Gastrocnemius medialis (tissue), 4 donors: ENCODE data around the gene PANK4. TPM values are rescaled to one million over a fixed set of nuclear protein-coding genes. Genes with fewer than 3 reads are reported as not detected.

Experiments
- ATAC-seq, 2 donors: fragments of 150-250 bp; one replicate each; pipeline ENCODE4 v1.9.1; 2016
- DNase-seq, 2 donors: peaks; one replicate each; pipeline ENCODE4 v3.0.0-alpha.2; 2019
- H3K27ac ChIP-seq, 4 donors: fragments of 200-600 bp; sonication (generic); 1 replicate in 1 of 4; 2 replicates in 3 of 4; pipeline ENCODE4 v1.5.1; 2016 to 2018; ENCODE audit warnings: mild to moderate bottlenecking in 2 of 4, moderate library complexity in 1 of 4
- H3K27me3 ChIP-seq, 3 donors: fragments of 200-600 bp; sonication (generic) in 2 of 3; 1 replicate in 1 of 3; 2 replicates in 2 of 3; pipeline versions ENCODE4 v1.5.1 to v1.6.0; 2016 to 2019; ENCODE audit warnings: mild to moderate bottlenecking in 1 of 3, moderate library complexity in 1 of 3
- H3K36me3 ChIP-seq, 2 donors: fragments of 200-600 bp; sonication (generic) in 1 of 2; one replicate each; pipeline ENCODE4 v1.5.1; 2017 to 2018
- H3K4me1 ChIP-seq, 2 donors: fragments of 200-600 bp; sonication (generic) in 1 of 2; one replicate each; pipeline ENCODE4 v1.5.1; 2016 to 2017; ENCODE audit warnings: mild to moderate bottlenecking in 2 of 2
- H3K4me3 ChIP-seq, 4 donors: fragments of 200-600 bp; sonication (generic) in 3 of 4; 1 replicate in 1 of 4; 2 replicates in 3 of 4; pipeline ENCODE4 v1.5.1; 2016 to 2019; ENCODE audit warnings: mild to moderate bottlenecking in 2 of 4
- H3K9me3 ChIP-seq, 3 donors: fragments of 200-600 bp; sonication (generic) in 2 of 3; 1 replicate in 1 of 3; 2 replicates in 2 of 3; pipeline ENCODE4 v1.5.1; 2016 to 2019
- POLR2A ChIP-seq, 2 donors: fragments of 450-650 bp; IDR thresholded peaks; one replicate each; pipeline ENCODE4 v1.6.1; 2017; ENCODE audit warnings: antibody characterized with exemption in 2 of 2, mild to moderate bottlenecking in 2 of 2, moderate library complexity in 2 of 2
- in situ Hi-C, 4 donors: fragments of 200-750 bp; cut with MboI; loops; one replicate each; pipeline versions ENCODE4 v1.15.0 to v1.8.0; 2017; ENCODE audit warnings: low sequenced_read_pairs in 4 of 4
- intact Hi-C: fragments of 100-400 bp; cut with DNase I; formaldehyde crosslinking; loops from one replicate; pipeline ENCODE4 v1.15.1; 2023; ENCODE audit warnings: low total_unique reads
- total RNA-seq, 4 donors: library from RNA; depleted of rRNA; stranded (reverse); fragments of >200 nt; gene quantifications; one replicate each; pipeline versions ENCODE4 v1.1.0 to v1.2.3, GENCODE V29; 2016
- TF ChIP-seq, protein P1 (sequence below), 5 experiments: fragments of 450-650 bp in 3 of 5; fragments of 200-600 bp in 2 of 5; sonication (generic) in 2 of 5; IDR thresholded peaks in 4 of 5; conservative IDR thresholded peaks in 1 of 5; 1 replicate in 4 of 5; 2 replicates in 1 of 5; pipeline ENCODE4 v1.5.1; 2016 to 2019; ENCODE audit warnings: antibody characterized with exemption in 5 of 5, mild to moderate bottlenecking in 3 of 5, moderate library complexity in 3 of 5

The PANK4 gene
- total RNA-seq, 4 donors from 2014 or later = 27.5 to 54.2 (median 38.5) TPM

DNA sequence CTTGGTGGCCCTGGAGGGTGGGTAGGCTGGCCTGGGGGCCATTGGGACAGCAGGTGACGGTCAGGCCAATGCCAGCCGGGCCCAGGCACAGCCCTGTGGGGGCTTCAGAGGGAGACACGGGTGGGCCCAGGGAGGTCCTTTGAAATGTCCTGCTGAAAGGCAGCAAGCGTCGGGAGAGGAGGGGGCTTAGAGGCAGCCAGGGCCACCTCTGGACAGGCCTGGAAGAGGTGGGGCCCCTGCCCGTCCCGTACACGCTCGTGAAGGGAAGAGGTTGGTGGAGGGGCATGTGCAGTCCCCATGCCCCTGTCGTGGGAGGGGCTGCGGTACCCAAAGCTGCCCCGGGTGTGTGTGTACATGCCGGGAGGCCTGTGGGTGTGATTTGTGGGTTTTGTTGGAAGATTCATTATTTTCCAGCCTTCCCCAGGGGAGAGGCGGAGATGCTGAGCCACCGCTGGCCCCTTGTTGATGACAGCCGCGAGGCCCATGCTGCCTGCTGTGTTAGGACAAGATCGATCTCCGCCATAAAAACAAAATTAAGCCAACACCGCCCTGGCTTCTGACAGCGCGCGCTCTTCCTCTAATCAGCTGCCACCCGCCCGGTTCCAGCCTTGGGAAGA is 53.7 kb downstream of the PANK4 start:
- no peaks in the 10 kb centered on the region for H3K9me3 ChIP-seq
- no peaks in the 10 kb centered on the region for H3K4me1 ChIP-seq
- DNase-seq = no peak
- H3K36me3 ChIP-seq = no peaks in the 10 kb centered on the region
- H3K27me3 ChIP-seq = peaks cover 17 to 19% (median 18%) of the 10 kb centered on the region in 3 donors
- intact Hi-C loops = no loop called here
- in situ Hi-C loops = no loop called here
- no peak overlapping the region for H3K4me3 ChIP-seq
- ATAC-seq = no peak
- TF ChIP-seq, protein P1, sequence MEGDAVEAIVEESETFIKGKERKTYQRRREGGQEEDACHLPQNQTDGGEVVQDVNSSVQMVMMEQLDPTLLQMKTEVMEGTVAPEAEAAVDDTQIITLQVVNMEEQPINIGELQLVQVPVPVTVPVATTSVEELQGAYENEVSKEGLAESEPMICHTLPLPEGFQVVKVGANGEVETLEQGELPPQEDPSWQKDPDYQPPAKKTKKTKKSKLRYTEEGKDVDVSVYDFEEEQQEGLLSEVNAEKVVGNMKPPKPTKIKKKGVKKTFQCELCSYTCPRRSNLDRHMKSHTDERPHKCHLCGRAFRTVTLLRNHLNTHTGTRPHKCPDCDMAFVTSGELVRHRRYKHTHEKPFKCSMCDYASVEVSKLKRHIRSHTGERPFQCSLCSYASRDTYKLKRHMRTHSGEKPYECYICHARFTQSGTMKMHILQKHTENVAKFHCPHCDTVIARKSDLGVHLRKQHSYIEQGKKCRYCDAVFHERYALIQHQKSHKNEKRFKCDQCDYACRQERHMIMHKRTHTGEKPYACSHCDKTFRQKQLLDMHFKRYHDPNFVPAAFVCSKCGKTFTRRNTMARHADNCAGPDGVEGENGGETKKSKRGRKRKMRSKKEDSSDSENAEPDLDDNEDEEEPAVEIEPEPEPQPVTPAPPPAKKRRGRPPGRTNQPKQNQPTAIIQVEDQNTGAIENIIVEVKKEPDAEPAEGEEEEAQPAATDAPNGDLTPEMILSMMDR (IDR thresholded peaks at IDR 0.05 in 4 of 5, conservative IDR thresholded peaks at IDR 0.05 in 1 of 5) = no peak
- no peak for TF ChIP-seq POLR2A (IDR thresholded peaks at IDR 0.05)
- no peak overlapping the region for H3K27ac ChIP-seq

DNA sequence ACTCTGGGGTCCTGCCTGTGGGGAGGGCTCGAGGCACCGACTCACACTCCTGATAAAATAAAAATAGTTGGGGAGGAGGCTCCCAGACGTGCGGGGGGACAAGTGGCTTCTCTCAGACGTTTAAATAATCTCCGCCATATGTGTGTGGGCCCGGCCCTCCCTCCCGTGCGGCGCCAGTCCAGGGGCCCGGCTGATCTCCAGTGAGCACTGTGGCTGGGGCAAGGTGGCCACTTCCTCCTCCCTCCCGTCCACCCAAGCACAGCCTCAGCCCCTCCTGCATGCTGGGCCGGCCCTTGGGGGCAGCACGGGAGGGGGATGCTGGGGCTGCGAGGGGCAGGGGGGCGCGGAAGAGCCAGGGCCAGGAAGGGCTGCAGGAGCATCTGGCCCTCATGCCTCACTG is 54.3 kb downstream of the PANK4 start:
- H3K4me1 ChIP-seq = no peaks in the 10 kb centered on the region
- DNase-seq (no peak), ATAC-seq (no peak)
- no peak overlapping the region for H3K27ac ChIP-seq
- no peak overlapping the region for H3K4me3 ChIP-seq
- in situ Hi-C loops = no loop called here
- peaks cover 18 to 24% (median 22%) of the 10 kb centered on the region in 3 donors for H3K27me3 ChIP-seq
- TF ChIP-seq, protein P1 (IDR thresholded peaks at IDR 0.05 in 4 of 5, conservative IDR thresholded peaks at IDR 0.05 in 1 of 5) = no peak
- no peak for TF ChIP-seq POLR2A (IDR thresholded peaks at IDR 0.05)
- H3K9me3 ChIP-seq = no peaks in the 10 kb centered on the region
- no peaks in the 10 kb centered on the region for H3K36me3 ChIP-seq
- intact Hi-C loops = no loop called here

DNA sequence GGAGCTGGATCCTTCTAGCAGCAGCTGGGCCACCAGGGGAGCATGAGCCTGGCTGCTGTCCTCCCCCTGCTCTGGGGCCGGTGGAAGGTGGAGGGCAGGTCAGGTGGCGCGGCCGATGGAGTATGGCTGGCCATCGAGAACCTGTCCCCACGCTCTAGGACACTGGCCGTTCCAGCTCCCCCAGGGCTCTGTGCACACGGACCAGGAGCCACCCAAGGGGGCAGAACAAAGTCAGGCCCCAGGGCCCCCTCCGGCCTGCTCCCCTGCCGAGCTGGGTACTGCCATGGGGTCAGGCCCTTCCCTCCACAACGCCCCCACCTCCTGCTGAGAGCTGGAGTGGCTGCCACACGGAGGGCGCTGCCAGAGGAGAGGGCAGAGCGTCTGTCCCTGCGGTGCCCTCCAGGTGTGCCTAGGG is 54.8 kb downstream of the PANK4 start:
- no peaks in the 10 kb centered on the region for H3K36me3 ChIP-seq
- intact Hi-C loops = no loop called here
- ATAC-seq = no peak
- in situ Hi-C loops = no loop called here
- H3K9me3 ChIP-seq = no peaks in the 10 kb centered on the region
- H3K27ac ChIP-seq = no peak overlapping the region
- no peak overlapping the region for H3K4me3 ChIP-seq
- H3K27me3 ChIP-seq = peaks cover 19 to 30% (median 27%) of the 10 kb centered on the region in 3 donors
- no peak for DNase-seq
- H3K4me1 ChIP-seq = no peaks in the 10 kb centered on the region
- TF ChIP-seq, protein P1 (IDR thresholded peaks at IDR 0.05 in 4 of 5, conservative IDR thresholded peaks at IDR 0.05 in 1 of 5) = no peak
- no peak for TF ChIP-seq POLR2A (IDR thresholded peaks at IDR 0.05)

DNA sequence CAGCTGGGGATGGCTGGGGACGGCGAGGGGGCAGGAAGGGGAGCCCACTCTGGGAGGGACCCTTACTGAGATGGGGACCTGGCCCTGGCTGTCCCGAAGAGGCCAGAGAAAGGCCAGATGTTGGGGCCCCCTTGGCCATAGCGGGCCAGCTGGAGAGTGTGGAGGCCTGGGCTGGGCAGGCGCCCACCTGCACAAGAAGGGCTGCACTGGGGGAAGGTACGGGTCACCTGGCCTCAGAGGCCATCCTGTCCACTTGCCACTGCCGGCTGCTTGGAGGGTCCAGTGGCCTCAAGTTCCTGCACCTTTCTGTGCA is 55.3 kb downstream of the PANK4 start:
- intact Hi-C loops = no loop called here
- DNase-seq = no peak

More for the DNA sequence above, 55.3 kb downstream of the PANK4 start:
- Histone ChIP-seq H3K27me3 (peaks cover 23 to 34% (median 32%) of the 10 kb centered on the region in 3 donors), H3K36me3 (no peaks in the 10 kb centered on the region), H3K4me1 (no peaks in the 10 kb centered on the region), H3K4me3 (no peak overlapping the region), H3K27ac (no peak overlapping the region), H3K9me3 (no peaks in the 10 kb centered on the region)
- no peak for ATAC-seq
- no peak for TF ChIP-seq POLR2A (IDR thresholded peaks at IDR 0.05)
- TF ChIP-seq, protein P1 (IDR thresholded peaks at IDR 0.05 in 4 of 5, conservative IDR thresholded peaks at IDR 0.05 in 1 of 5) = no peak
- in situ Hi-C loops = no loop called here
